ENCODE results near the gene DNTT.

DNA sequence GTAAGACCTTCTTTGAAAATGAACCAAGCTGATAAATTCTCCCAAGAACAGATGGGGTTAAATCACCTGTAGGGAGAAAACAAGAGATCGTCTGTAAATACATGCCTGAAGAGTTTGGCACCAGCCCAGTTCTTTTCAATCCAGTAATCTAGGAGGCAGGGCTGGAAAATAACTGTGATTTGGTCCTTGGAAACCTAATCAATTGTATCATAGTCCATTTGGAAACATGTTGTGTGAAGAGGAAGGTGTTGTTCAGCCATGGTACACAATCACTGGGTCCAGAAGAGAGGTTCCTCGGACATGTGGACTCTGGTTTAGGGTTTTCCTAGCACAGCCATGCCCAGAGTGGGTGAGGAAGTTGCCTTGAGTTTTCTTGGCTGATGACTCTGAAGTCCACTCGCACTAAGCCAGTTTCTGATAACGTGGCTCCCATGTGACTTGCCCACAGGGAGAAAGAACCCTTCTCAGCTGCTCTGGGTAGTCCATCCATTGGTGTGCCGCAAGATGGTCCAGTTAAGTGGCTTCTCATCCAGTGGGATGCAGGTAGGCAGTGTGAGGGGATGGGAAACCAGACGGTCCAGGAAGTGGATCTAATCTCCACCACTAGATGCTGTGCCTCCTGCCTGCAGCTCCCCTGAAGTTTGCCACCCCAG is 38.0 kb upstream of the DNTT start:
- TF ChIP-seq, protein P1, sequence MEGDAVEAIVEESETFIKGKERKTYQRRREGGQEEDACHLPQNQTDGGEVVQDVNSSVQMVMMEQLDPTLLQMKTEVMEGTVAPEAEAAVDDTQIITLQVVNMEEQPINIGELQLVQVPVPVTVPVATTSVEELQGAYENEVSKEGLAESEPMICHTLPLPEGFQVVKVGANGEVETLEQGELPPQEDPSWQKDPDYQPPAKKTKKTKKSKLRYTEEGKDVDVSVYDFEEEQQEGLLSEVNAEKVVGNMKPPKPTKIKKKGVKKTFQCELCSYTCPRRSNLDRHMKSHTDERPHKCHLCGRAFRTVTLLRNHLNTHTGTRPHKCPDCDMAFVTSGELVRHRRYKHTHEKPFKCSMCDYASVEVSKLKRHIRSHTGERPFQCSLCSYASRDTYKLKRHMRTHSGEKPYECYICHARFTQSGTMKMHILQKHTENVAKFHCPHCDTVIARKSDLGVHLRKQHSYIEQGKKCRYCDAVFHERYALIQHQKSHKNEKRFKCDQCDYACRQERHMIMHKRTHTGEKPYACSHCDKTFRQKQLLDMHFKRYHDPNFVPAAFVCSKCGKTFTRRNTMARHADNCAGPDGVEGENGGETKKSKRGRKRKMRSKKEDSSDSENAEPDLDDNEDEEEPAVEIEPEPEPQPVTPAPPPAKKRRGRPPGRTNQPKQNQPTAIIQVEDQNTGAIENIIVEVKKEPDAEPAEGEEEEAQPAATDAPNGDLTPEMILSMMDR (optimal IDR thresholded peaks at IDR 0.05 in 1 of 3, IDR thresholded peaks at IDR 0.05 in 1 of 3, conservative IDR thresholded peaks at IDR 0.05 in 1 of 3; ENCODE audit: extremely low read depth in 1 of 3, insufficient read depth in 2 of 3, low read length in 3 of 3), result no peak
- TF ChIP-seq EZH2 (IDR thresholded peaks at IDR 0.05; ENCODE audit: low read length), result no peak
